Glutamatergic neuron (in vitro differentiated cells): ENCODE results near the gene PLA2G4F. TPM values are rescaled to one million over a fixed set of nuclear protein-coding genes. Genes with fewer than 3 reads are reported as not detected.

Experiments used
- DNase-seq: peaks from one replicate; pipeline ENCODE4 v3.0.0; 2022
- H3K27ac Mint-ChIP-seq: one replicate; pipeline ENCODE4 v1.8.0; 2020; ENCODE audit warnings: mild to moderate bottlenecking, mixed read lengths, inconsistent platforms; ENCODE audit not compliant: unreplicated experiment
- H3K27me3 Mint-ChIP-seq: one replicate; pipeline ENCODE4 v1.8.0; 2020; ENCODE audit warnings: mild to moderate bottlenecking, moderate library complexity, mixed read lengths, inconsistent platforms; ENCODE audit not compliant: unreplicated experiment
- H3K36me3 Mint-ChIP-seq: one replicate; pipeline ENCODE4 v1.8.0; 2020; ENCODE audit warnings: mild to moderate bottlenecking, mixed read lengths, inconsistent platforms; ENCODE audit not compliant: unreplicated experiment
- H3K4me1 Mint-ChIP-seq: one replicate; pipeline ENCODE4 v1.8.0; 2020; ENCODE audit warnings: mild to moderate bottlenecking, low read depth, mixed read lengths, inconsistent platforms; ENCODE audit not compliant: unreplicated experiment
- H3K4me3 Mint-ChIP-seq: one replicate; pipeline ENCODE4 v1.8.0; 2020; ENCODE audit warnings: mild to moderate bottlenecking, mixed read lengths, inconsistent platforms; ENCODE audit not compliant: unreplicated experiment
- H3K9me3 Mint-ChIP-seq: one replicate; pipeline ENCODE4 v1.8.0; 2020; ENCODE audit warnings: mild to moderate bottlenecking, moderate library complexity, mixed read lengths, inconsistent platforms; ENCODE audit not compliant: unreplicated experiment
- total RNA-seq: library from RNA; stranded (reverse); fragmentation: NEBNext Ultra II Directional; extraction: Animal tissue kit (Norgen Biotek cat#: 25700); gene quantifications from one replicate; pipeline ENCODE4 v1.2.1, GENCODE V29; 2021; ENCODE audit not compliant: unreplicated experiment
- TF ChIP-seq, protein P1 (sequence below): fragments of 200-600 bp; sonication (generic); IDR thresholded peaks from one replicate; pipeline ENCODE4 v1.5.0; 2021; ENCODE audit not compliant: partially characterized antibody, unreplicated experiment

PLA2G4F gene
- total RNA-seq, 1 donor from 2014 or later: not detected

DNA sequence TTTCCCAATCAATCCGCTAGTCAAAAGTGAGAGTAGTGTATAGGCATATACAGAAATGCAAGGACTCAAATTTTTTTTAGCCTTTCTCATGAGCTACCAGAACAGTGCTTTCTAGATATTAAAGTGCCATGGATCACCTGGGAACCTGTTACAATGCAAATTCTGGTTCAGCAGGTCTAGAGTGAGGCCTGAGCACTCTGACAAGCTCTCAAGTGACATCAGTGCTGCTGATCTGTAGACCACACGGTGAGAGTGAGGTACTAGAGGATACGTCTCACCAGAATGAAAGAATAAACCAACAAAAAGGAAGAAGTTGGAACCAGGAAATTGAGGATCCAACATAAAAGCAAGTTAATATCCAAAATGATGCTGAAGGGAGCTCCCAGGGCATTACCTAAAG is 46.1 kb downstream of the PLA2G4F start:
- no peak overlapping the region for H3K27ac Mint-ChIP-seq
- H3K36me3 Mint-ChIP-seq: no peaks in the 10 kb centered on the region
- TF ChIP-seq, protein P1, sequence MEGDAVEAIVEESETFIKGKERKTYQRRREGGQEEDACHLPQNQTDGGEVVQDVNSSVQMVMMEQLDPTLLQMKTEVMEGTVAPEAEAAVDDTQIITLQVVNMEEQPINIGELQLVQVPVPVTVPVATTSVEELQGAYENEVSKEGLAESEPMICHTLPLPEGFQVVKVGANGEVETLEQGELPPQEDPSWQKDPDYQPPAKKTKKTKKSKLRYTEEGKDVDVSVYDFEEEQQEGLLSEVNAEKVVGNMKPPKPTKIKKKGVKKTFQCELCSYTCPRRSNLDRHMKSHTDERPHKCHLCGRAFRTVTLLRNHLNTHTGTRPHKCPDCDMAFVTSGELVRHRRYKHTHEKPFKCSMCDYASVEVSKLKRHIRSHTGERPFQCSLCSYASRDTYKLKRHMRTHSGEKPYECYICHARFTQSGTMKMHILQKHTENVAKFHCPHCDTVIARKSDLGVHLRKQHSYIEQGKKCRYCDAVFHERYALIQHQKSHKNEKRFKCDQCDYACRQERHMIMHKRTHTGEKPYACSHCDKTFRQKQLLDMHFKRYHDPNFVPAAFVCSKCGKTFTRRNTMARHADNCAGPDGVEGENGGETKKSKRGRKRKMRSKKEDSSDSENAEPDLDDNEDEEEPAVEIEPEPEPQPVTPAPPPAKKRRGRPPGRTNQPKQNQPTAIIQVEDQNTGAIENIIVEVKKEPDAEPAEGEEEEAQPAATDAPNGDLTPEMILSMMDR: no peak
- H3K9me3 Mint-ChIP-seq: peaks cover 3% of the 10 kb centered on the region
- H3K27me3 Mint-ChIP-seq: peaks cover 1% of the 10 kb centered on the region
- H3K4me1 Mint-ChIP-seq: no peaks in the 10 kb centered on the region
- no peak overlapping the region for H3K4me3 Mint-ChIP-seq
- no peak for DNase-seq

DNA sequence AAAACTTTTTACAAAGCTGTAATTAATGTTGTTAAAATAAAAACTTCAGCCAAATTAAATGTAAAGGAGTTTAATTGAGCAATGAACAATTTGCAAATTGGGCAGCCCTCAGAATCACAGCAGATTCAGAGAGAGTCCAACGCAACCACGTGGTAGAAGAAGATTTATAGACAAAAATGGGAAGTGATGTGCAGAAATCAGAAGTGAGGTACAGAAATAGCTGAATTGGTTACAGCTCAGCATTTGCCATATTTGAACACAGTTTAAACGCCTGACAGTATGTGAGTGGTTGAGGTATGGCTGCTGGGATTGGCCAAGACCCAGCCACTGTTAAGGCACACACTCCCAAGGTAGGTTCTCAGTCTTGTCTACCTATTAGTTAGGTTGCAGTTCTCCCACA is 47.6 kb downstream of the PLA2G4F start:
- H3K27ac Mint-ChIP-seq: no peak overlapping the region

DNA sequence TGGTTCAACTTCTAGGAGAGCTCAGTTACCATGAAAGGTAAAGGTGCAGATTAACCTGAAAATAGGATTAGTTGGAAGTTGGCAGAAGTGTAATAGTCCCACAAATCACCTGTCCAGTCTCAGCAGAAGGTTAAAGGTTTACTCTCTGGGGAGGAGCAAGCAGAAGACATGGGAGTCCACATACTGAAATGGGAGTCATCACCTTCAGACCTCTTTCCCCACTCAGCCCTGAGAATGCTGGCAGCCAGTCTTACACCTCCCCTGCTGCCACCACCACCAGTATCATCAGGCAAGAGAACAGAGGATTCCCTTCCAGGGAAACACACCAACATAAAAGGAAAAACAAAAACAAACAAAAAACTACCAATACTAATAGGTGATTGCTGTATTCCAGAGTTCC is 48.2 kb downstream of the PLA2G4F start:
- Mint-ChIP-seq H3K4me3 (no peak overlapping the region), H3K36me3 (no peaks in the 10 kb centered on the region), H3K27ac (no peak overlapping the region), H3K27me3 (peaks cover 1% of the 10 kb centered on the region), H3K9me3 (peaks cover 3% of the 10 kb centered on the region), H3K4me1 (no peaks in the 10 kb centered on the region)
- TF ChIP-seq, protein P1: no peak
- DNase-seq: no peak

More for the DNA sequence above, 47.6 kb downstream of the PLA2G4F start:
- peaks cover 1% of the 10 kb centered on the region for H3K27me3 Mint-ChIP-seq
- no peaks in the 10 kb centered on the region for H3K4me1 Mint-ChIP-seq
- TF ChIP-seq, protein P1: no peak
- H3K4me3 Mint-ChIP-seq: no peak overlapping the region
- peaks cover 3% of the 10 kb centered on the region for H3K9me3 Mint-ChIP-seq
- no peak for DNase-seq
- no peaks in the 10 kb centered on the region for H3K36me3 Mint-ChIP-seq

DNA sequence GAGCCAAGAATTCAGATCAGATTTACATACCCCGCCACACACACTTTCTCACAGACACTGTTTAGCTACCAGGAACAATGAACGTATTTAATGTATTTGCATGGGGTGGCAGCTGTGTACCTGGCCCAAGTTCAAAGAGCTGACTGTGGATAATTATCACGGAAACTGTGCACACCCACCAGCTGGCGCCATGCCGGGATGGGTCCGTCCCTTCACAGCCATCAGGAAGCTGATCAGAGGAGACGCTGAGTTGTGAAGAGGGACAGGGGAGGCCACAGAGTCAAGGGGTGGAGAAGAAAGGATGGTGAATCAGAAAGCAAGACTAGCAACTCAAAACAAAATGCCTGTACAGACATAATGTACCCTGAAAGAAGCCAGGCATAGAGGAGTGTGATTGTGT is 49.0 kb downstream of the PLA2G4F start:
- H3K27me3 Mint-ChIP-seq: peaks cover 1% of the 10 kb centered on the region
- no peak for DNase-seq
- H3K4me3 Mint-ChIP-seq: no peak overlapping the region
- TF ChIP-seq, protein P1: no peak
- H3K27ac Mint-ChIP-seq: no peak overlapping the region
- H3K4me1 Mint-ChIP-seq: no peaks in the 10 kb centered on the region
- no peaks in the 10 kb centered on the region for H3K36me3 Mint-ChIP-seq
- H3K9me3 Mint-ChIP-seq: peaks cover 1% of the 10 kb centered on the region

DNA sequence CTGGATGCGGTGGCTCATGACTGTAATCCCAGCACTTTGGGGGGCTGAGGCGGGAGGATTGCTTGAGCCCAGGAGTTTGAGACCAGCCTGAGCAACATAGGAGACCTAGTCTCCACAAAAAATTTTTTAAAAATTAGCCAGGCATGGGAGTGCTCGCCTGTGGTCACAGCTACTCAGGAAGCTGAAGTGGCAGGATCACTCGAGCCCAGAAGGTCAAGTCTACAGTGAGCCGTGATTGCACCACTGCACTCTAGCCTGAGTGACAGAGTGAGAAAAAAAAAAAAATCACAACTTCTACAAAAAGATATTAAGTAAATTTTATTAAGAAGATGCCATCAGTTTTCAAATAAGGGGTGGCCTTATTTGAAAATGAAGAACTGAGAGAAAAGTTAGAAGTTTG is 50.1 kb downstream of the PLA2G4F start:
- Mint-ChIP-seq H3K36me3 (no peaks in the 10 kb centered on the region), H3K27ac (no peak overlapping the region), H3K4me3 (no peak overlapping the region), H3K9me3 (no peaks in the 10 kb centered on the region), H3K27me3 (peaks cover 1% of the 10 kb centered on the region), H3K4me1 (no peaks in the 10 kb centered on the region)
- DNase-seq: no peak
- TF ChIP-seq, protein P1: no peak
